Endometrium (tissue), 2 donors: ENCODE measurements around the gene HOMER3.
"Not testable (repeated sequence)": the region's sequence is repeated elsewhere in the genome, so short reads cannot be mapped to it uniquely, and the experiment has no call there.

Experiments
- FAIRE-seq: peaks from 2 replicates; lab custom pipeline; 2012; peaks lifted over from hg19 to GRCh38; lab: Jason Lieb, UNC
- donor health status: control.
- donor health status: control.

Gene HOMER3

GRCh38 chr19:18922228-18922985 is 18.6 kb downstream of the HOMER3 start:
- no peak for FAIRE-seq

DNA sequence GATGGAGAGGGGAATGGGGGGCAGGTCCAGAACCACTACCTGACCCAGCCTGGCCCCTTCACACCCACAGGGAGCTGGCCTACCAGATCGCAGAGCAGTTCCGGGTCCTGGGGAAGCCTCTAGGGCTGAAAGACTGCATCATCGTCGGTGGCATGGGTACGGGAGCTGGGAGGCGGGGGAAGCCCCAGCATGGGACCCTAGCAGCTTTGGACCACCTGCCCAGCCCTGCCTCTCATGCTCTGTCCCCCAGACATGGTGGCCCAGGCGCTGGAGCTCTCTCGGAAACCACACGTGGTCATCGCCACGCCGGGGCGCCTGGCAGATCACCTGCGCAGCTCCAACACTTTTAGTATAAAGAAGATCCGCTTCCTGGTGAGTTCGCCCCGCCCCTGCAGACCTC is 19.4 kb downstream of the HOMER3 start:
- FAIRE-seq = no peak

DNA sequence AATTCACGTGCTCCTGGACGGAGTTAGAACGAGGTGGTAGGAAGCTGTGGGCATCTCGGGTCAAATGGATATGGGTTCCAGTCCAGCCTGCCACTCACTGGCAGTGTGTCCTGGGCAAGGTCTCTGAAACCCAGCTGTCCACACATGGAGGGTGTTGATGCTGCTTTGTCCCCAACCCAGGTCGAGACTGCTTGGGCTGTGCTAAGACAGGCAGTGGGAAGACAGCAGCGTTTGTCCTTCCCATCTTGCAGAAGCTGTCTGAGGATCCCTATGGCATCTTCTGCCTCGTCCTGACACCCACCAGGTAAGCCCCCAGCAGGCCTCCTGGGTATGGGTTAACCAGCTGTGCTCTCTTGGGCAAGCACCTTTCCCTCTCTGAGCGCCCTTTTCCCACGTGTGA is 20.6 kb downstream of the HOMER3 start:
- no peak for FAIRE-seq

- FAIRE-seq = no peak
Observed at GRCh38 chr19:18919900-18920214, 21.2 kb downstream of the HOMER3 start.

DNA sequence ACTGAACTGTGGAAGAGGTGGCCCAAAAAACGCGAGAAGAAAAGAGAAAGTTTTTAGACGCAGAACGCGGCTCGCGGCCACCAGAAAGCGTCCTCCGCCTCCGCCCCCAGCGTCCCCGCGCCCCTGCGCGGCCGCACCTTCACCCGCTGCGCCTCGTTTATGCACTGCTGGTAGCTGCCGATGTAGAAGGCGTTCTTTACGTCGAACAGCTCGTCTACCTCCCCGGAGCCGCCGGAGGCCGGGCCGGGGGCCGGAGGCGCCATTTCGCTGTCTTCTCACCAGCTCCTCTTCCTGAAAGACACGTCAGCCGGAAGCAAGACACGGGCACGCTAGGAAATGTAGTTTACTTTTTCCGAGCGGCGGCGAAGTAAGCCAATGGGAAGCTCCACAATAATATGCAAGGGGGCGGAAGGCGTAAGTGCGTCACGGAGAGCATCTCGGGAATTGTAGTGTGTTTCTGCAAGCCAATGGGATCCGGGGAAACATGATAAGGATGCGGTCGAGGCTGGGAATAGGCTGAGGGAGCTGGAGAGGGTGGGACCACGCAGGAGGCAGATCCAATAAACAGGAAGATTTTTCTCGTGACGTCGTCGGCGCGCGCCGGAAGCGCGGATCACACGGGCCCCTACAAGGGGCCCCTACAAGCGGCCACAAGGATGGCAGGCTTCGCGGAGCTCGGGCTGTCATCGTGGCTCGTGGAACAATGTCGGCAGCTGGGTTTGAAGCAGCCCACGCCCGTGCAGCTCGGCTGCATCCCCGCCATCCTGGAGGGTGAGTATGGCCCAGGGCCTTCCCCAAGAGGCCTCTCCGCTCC is 21.7 kb downstream of the HOMER3 start, which contains the start of the genes COPE and DDX49:
Gene COPE, minus strand, starts transcription at position 302 of the 814 bp plus-strand sequence. Its CDS starts 39 bp downstream, at position 263.
Gene DDX49, plus strand, starts transcription at position 630 of the 814 bp plus-strand sequence. Its CDS starts 27 bp downstream, at position 657.
- peak; percentile 99 for FAIRE-seq

- FAIRE-seq = not testable (repeated sequence)
Observed at GRCh38 chr19:18917593-18917992, 23.4 kb downstream of the HOMER3 start.

DNA sequence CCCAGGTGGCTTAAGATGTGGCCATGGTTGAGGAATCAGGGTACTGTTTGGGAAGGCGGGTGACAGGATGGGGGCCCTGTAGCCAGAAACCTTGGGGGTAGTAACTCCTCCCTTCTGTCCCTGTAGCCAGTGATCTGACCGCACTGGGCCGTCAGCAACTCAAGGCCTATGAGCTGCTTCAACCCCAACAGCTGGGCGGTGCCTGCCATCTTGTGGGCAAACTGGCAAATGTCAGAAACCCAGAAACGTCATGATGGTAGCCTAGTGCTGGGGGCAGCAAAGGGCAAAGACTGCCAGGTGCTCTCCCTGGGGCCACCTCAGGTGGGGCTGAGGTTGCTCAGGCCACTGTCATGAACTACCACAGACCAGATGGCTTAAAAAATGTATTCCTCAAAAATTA is 25.4 kb downstream of the HOMER3 start:
- FAIRE-seq = no peak

DNA sequence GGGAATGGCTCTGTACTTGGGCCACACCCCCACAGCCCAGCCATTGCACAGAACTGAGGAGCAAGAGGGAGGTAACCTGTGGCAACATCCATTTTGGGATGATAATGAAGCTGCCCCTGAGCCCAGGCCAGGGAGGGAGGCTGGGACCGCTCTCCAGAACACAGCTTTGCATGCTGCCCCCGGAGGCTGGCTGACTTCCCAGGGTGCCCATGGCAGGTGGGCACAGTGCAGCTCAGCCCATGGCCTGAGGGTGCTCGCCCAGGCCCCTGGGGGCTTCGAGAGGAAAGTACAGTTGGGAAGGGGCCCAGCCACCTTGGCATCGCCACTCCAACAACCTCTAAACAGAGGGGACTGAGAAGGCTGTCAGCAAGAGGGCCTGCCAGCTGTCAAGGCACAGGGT is 27.6 kb downstream of the HOMER3 start:
- FAIRE-seq = no peak

- no peak for FAIRE-seq
Observed at GRCh38 chr19:18912933-18913332, 28.1 kb downstream of the HOMER3 start.

- no peak for FAIRE-seq
Observed at GRCh38 chr19:18910801-18911436, 30.1 kb downstream of the HOMER3 start.

- FAIRE-seq = no peak
Observed at GRCh38 chr19:18910010-18910409, 31.0 kb downstream of the HOMER3 start.

- no peak for FAIRE-seq
Observed at GRCh38 chr19:18908917-18909619, 31.9 kb downstream of the HOMER3 start.

DNA sequence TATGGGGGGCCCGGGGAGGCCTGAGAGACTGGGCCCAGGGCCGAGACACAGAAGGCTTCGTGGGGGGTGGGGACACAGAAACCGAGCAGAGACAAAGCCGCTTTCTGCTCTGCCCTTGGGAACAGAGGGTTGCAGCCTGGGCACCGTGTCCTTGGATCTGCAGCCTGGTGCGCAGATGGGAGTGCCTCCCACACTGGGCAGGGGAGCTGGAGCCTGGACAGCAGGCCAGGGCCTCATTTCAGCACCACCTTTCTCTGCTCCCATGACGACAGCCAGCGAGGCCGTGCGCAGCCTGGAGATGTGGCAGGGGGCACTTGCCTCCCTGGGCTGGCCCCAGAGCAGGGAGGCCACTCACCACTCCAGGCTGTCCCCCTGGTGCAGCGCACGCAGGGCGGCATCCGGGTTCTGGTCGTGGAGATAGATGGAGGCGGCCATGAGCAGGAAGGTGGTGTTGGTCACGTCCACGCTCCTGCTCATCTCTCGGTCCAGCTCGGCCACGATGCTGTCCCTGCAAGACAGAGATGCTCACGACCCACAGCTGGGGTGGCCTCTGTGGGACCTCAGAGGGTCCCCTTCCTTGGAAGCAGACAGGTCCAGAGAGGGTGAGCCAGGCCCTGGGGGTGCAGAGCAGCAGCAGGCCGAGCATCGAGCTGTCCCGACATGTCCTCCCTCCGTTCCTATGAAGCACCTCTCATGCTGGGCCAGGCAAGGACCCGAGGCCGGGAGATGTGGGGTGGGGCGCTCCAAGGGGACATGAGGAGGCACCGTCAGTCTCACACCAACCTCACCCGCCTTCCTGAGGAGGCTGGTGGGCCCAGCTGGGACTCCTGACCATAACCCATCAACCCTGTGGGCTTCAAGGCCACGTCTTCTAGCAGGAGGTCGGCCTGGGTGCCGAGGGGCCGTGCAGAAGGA is 34.2 kb downstream of the HOMER3 start:
- no peak for FAIRE-seq

- no peak for FAIRE-seq
Observed at GRCh38 chr19:18905513-18906236, 35.3 kb downstream of the HOMER3 start.

GRCh38 chr19:18905058-18905456 is 36.0 kb downstream of the HOMER3 start:
- no peak for FAIRE-seq

DNA sequence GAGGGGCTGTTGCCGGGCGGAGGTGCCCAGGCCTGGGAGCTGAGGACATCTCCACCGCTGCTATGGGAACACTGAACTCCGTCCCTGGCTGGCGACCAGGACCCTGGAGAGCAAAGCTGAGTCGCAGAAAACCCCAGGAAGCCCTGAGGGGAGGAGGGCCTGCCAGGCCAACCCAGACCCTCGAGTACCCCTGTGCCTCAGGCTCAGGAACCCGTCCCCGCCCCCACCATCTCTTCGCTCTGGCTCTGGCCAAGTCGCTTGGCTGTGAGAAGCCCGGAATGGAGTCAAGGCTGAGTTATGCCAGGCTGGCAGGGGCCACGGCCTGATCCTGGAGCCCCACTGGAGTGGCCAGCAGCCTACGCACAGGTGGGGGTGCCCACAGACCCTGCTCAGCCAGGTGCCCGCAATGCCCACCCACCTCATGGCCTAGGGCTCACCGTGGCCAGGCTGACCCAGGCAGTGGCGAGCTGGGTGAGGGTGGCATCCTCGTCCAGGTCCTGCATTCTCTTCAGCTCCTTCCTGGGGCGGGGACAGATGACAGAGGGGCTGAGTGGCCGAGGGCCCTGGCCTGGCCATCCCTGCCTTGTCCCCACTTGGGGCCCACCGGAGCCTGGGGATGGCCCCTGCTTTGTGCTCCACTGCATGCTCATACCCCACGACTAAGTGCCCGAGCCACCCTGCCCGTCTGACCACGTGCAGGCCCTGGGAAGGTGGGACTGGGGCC is 36.5 kb downstream of the HOMER3 start:
- FAIRE-seq = no peak

DNA sequence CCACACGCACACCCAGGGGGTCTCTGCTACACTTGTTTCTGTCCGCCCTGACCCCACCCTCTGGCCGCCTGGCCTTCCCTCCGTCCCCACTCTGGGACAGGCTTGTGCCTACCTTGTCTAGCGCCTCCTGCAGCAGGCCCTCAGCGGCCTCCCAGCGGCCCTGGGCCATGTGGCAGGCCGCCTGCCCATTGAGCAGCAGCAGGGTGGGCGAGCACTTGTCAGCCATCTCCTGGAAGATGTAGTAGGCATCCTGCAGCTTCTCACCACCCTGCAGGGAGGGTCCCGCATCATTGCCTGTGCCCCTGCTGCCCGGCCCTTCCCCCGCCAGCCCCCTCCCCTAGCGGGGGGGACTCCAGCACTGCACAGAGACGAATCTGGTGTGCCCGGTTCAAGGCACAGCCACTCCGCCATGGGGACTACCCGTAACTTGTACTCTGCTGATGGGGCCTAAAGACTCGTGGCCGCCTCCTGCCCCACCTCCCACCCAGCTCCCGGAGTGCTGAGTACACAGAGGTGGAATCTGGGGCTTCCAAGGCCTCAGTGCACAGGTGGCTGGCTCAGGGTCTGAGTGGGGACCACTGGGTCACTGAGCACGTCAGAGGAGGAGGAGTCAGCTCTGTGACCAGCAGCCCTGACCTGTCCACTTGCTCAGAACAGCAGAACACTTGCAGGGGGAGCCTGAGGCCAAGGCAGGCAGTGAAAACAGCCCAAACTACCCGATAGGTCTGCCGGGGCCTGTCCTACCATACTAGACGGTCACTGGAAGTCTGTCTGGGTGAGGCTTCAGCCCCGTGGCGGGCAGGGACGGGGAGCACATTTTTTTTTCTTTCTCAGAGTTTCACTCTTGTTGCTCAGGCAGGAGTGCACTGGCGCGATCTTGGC is 37.6 kb downstream of the HOMER3 start:
- FAIRE-seq = no peak

DNA sequence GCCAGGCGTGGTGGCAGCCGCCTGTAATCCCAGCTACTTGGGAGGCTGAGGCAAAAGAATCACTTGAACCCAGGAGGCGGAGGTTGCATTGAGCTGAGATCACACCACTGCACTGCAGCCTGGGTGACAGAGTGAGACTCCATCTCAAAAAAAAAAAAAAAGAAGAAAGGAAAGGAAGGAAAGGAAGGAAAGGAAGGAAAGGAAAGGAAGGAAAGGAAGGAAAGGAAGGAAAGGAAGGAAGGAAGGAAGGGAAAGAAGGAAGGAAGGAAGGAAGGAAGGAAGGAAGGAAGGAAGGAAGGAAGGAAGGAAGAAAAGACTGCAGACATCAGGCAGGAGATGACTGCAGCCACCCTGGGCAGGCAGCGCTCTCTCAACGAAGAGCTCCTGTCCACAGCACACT is 38.5 kb downstream of the HOMER3 start:
- not testable (repeated sequence) for FAIRE-seq

- no peak for FAIRE-seq
Observed at GRCh38 chr19:18901491-18901890, 39.5 kb downstream of the HOMER3 start.
